AG09309 (cell line): ENCODE measurements around the gene PARVA.

ENCODE experiments used
- DNase-seq: peaks from one replicate; pipeline ENCODE4 v3.0.0-alpha.2; 2010; ENCODE audit warnings: low read depth
- H3K4me3 ChIP-seq: 2 replicates; pipeline ENCODE4 v1.5.1; 2011; ENCODE audit warnings: mild to moderate bottlenecking, low read depth, low read length, moderate library complexity; ENCODE audit not compliant: control insufficient read depth
- CTCF ChIP-seq: IDR thresholded peaks from 2 replicates; pipeline ENCODE4 v1.5.1; 2011; ENCODE audit warnings: mild to moderate bottlenecking, low read depth, low read length, inconsistent platforms; ENCODE audit not compliant: insufficient read depth, control insufficient read depth; ENCODE audit errors: missing control alignments

PARVA gene

GRCh38 chr11:12503886-12504285 is 126.5 kb downstream of the PARVA start:
- TF ChIP-seq CTCF = no peak
- DNase-seq = no peak
- H3K4me3 ChIP-seq = no peak overlapping the region

- H3K4me3 ChIP-seq = no peak overlapping the region
- DNase-seq = no peak
- no peak for TF ChIP-seq CTCF
Measured at GRCh38 chr11:12505183-12505582, 127.8 kb downstream of the PARVA start.

GRCh38 chr11:12506404-12506921 is 129.1 kb downstream of the PARVA start:
- TF ChIP-seq CTCF = no peak
- DNase-seq = peak; percentile 57
- no peak overlapping the region for H3K4me3 ChIP-seq

GRCh38 chr11:12507391-12507790 is 130.0 kb downstream of the PARVA start:
- no peak for DNase-seq
- H3K4me3 ChIP-seq = no peak overlapping the region
- TF ChIP-seq CTCF = no peak

GRCh38 chr11:12508151-12508751 is 130.9 kb downstream of the PARVA start:
- peak; percentile 62 for DNase-seq
- no peak overlapping the region for H3K4me3 ChIP-seq
- no peak for TF ChIP-seq CTCF

GRCh38 chr11:12509371-12509770 is 132.0 kb downstream of the PARVA start:
- DNase-seq = no peak
- no peak overlapping the region for H3K4me3 ChIP-seq
- no peak for TF ChIP-seq CTCF

- no peak overlapping the region for H3K4me3 ChIP-seq
- DNase-seq = no peak
- no peak for TF ChIP-seq CTCF
Measured at GRCh38 chr11:12512132-12512531, 134.8 kb downstream of the PARVA start.
